GM23248 (cell line): ENCODE measurements around the gene GRIA1.

Experiments
- EZH2 ChIP-seq: fragments of 200-600 bp; sonication (generic); IDR thresholded peaks from 2 replicates; pipeline ENCODE4 v1.6.1; 2018; ENCODE audit warnings: antibody characterized with exemption, mild to moderate bottlenecking; ENCODE audit not compliant: insufficient read depth, poor library complexity, severe bottlenecking
- EZH2phosphoT487 ChIP-seq: fragments of 200-600 bp; sonication (generic); IDR thresholded peaks from 2 replicates; pipeline ENCODE4 v1.6.1; 2018; ENCODE audit warnings: antibody characterized with exemption, moderate library complexity, mild to moderate bottlenecking, low read depth; ENCODE audit not compliant: insufficient read depth

- TF ChIP-seq EZH2 = no peak
- TF ChIP-seq EZH2phosphoT487 = no peak
These were observed 185.9 kb downstream of the GRIA1 start for GRCh38 chr5:153676406-153676805.
